IMR-90 (cell line): ENCODE measurements around the gene TCP1. TPM values are rescaled to one million over a fixed set of nuclear protein-coding genes. Genes with fewer than 3 reads are reported as not detected.

Source experiments
- BHLHE40 ChIP-seq: fragments of 150-350 bp; IDR thresholded peaks from 2 replicates; pipeline ENCODE4 v1.6.1; 2016; ENCODE audit warnings: mild to moderate bottlenecking, low read depth, low read length
- FOS ChIP-seq: fragments of 150-350 bp; IDR thresholded peaks from 2 replicates; pipeline ENCODE4 v1.6.1; 2016; ENCODE audit warnings: low read depth, low read length
- POLR2A ChIP-seq: IDR thresholded peaks from 2 replicates; pipeline ENCODE4 v1.6.1; 2012; ENCODE audit warnings: mild to moderate bottlenecking, low read depth, low read length
- microRNA-seq, 2 experiments: library from miRNA; stranded (forward) in 1 of 2; unstranded in 1 of 2; fragments of 10-50 nt in 1 of 2; fragments of <30 nt in 1 of 2; gene quantifications in 1 of 2; microRNA quantifications in 1 of 2; one replicate each; pipeline versions ENCODE3 to v1.1.0; 2013 to 2020; ENCODE audit not compliant: insufficient read depth in 1 of 2, insufficient read length in 1 of 2, unreplicated experiment in 1 of 2
- polyA plus RNA-seq, 3 experiments: library from polyadenylated mRNA; depleted of rRNA; stranded (reverse); fragments of >200 nt; gene quantifications; 2 replicates each; pipeline ENCODE4 v1.2.3, GENCODE V29; 2012; ENCODE audit warnings: low replicate concordance in 1 of 3
- small RNA-seq, 5 experiments: library from RNA; depleted of rRNA; stranded (forward); fragments of <200 nt; gene quantifications; one replicate each; pipeline ENCODE3, GENCODE V24; 2012
- total RNA-seq: library from RNA; depleted of rRNA; stranded (reverse); fragments of >200 nt; gene quantifications from 2 replicates; pipeline ENCODE4 v1.2.3, GENCODE V29; 2012; rRNA removed
- TF ChIP-seq, protein P1 (sequence below): fragments of 150-350 bp; IDR thresholded peaks from 2 replicates; pipeline ENCODE4 v1.6.1; 2017; ENCODE audit warnings: mild to moderate bottlenecking, antibody characterized with exemption, low read length, low read depth
- TF ChIP-seq, protein P2 (sequence below): conservative IDR thresholded peaks from 2 replicates; pipeline ENCODE4 v1.5.1; 2012; ENCODE audit warnings: mild to moderate bottlenecking, low read depth, low read length, improper control_type of control experiment

Gene TCP1
- total and polyA plus RNA-seq, 2 of the 4 experiments (the other 2 are of a cell fraction) = 119 to 576 TPM

DNA sequence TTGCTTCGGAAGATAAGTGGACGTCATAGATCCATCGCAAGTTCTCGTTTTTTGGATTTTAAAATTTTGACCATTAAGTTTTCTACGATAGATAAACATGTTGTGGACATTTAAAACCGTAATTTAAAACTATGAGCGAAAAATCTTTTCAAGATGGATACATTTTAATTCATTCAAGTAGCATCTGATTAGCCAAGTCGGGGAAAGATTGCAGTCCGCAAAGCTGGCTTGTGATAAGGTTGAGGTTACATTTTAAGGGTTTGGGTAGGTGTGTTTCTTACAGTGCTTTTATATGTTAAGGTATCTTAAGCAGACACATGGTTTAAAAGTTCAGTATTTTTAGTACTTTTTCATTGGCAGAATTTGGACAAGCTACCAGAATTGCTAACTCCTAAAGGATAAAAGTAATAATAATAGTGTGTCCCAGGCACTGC lies 60.9 kb downstream of the TCP1 start (continued):
- TF ChIP-seq, protein P1, sequence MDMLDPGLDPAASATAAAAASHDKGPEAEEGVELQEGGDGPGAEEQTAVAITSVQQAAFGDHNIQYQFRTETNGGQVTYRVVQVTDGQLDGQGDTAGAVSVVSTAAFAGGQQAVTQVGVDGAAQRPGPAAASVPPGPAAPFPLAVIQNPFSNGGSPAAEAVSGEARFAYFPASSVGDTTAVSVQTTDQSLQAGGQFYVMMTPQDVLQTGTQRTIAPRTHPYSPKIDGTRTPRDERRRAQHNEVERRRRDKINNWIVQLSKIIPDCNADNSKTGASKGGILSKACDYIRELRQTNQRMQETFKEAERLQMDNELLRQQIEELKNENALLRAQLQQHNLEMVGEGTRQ = no peak
- TF ChIP-seq POLR2A (no peak), FOS (no peak), BHLHE40 (no peak)
- TF ChIP-seq, protein P2, sequence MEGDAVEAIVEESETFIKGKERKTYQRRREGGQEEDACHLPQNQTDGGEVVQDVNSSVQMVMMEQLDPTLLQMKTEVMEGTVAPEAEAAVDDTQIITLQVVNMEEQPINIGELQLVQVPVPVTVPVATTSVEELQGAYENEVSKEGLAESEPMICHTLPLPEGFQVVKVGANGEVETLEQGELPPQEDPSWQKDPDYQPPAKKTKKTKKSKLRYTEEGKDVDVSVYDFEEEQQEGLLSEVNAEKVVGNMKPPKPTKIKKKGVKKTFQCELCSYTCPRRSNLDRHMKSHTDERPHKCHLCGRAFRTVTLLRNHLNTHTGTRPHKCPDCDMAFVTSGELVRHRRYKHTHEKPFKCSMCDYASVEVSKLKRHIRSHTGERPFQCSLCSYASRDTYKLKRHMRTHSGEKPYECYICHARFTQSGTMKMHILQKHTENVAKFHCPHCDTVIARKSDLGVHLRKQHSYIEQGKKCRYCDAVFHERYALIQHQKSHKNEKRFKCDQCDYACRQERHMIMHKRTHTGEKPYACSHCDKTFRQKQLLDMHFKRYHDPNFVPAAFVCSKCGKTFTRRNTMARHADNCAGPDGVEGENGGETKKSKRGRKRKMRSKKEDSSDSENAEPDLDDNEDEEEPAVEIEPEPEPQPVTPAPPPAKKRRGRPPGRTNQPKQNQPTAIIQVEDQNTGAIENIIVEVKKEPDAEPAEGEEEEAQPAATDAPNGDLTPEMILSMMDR = no peak

Small RNA genes lying within 50 kb of the gene (microRNA-seq; reads per million reads assigned to microRNA genes)
- 3.1 reads per million for gene SNORA20 (ENCODE audit: insufficient read depth, insufficient read length)
- gene SNORA29 (ENCODE audit: insufficient read depth, insufficient read length) = not detected

Small RNA genes lying within 50 kb of the gene (small RNA-seq; reads per million reads assigned to genes)
- gene SNORA20 = 26.9 to 852 (median 209) reads per million in 5 experiments
- 0 reads per million in 5 experiments for gene SNORA29

Other genes with a start within 250 kb of the TCP1 start
- 243 TPM in 2 replicates for gene SOD2, start 96.4 kb downstream of the TCP1 start, total RNA-seq
- gene SOD2, start 96.4 kb downstream of the TCP1 start, polyA plus RNA-seq (2012; rRNA removed) = 102 and 173 TPM in 2 replicates
- 92.3 and 124 TPM in 2 replicates for gene WTAP, start 62.1 kb downstream of the TCP1 start, total RNA-seq
- gene WTAP, start 62.1 kb downstream of the TCP1 start, polyA plus RNA-seq (2012; rRNA removed) = 20.1 and 30.2 TPM in 2 replicates
- gene ACAT2, start 27.6 kb downstream of the TCP1 start, total RNA-seq = 45.2 and 50.3 TPM in 2 replicates
- 29.2 and 30.5 TPM in 2 replicates for gene ACAT2, start 27.6 kb downstream of the TCP1 start, polyA plus RNA-seq (2012; rRNA removed)
- 53.4 and 70.5 TPM in 2 replicates for gene MRPL18, start 865 bp upstream of the TCP1 start, total RNA-seq
- 56.8 and 64.1 TPM in 2 replicates for gene MRPL18, start 865 bp upstream of the TCP1 start, polyA plus RNA-seq (2012; rRNA removed)
- gene PNLDC1, start 10.7 kb upstream of the TCP1 start, total RNA-seq = not detected in 2 replicates
- not detected in 2 replicates for gene PNLDC1, start 10.7 kb upstream of the TCP1 start, polyA plus RNA-seq (2012; rRNA removed)
- not detected in 2 replicates for gene MAS1, start 101.4 kb upstream of the TCP1 start, total RNA-seq
- gene MAS1, start 101.4 kb upstream of the TCP1 start, polyA plus RNA-seq (2012; rRNA removed) = under 0.01 TPM in 1 of 2 replicates, not detected in the other
- 33.2 and 38.6 TPM in 2 replicates for gene IGF2R, start 179.5 kb upstream of the TCP1 start, total RNA-seq
- 37.2 and 41.4 TPM in 2 replicates for gene IGF2R, start 179.5 kb upstream of the TCP1 start, polyA plus RNA-seq (2012; rRNA removed)